ENCODE results near the gene AFF1.

Gene AFF1

GRCh38 chr4:87086143-87086805 is 151.5 kb downstream of the AFF1 start:
- no CpG with 5 or more reads among the region's 12 CpGs for WGBS (ENCODE audit: insufficient coverage, insufficient read length)
- Histone ChIP-seq H3K27me3 (ENCODE audit: control insufficient read depth, insufficient read depth, low read length) (no peaks in the 10 kb centered on the region), H3K27ac (ENCODE audit: low read length) (no peak overlapping the region), H3K4me1 (ENCODE audit: control insufficient read depth, insufficient read depth, low read length) (no peaks in the 10 kb centered on the region), H3K4me3 (ENCODE audit: low read length) (no peak overlapping the region), H3K9me3 (ENCODE audit: control insufficient read depth, insufficient read depth, low read length) (no peaks in the 10 kb centered on the region), H3K36me3 (ENCODE audit: control insufficient read depth, insufficient read depth, low read length) (no peaks in the 10 kb centered on the region; the same call in 1 of the 2 replicates)
- DNase-seq (ENCODE audit: low read depth, low spot score) = no peak

- no peaks in the 10 kb centered on the region for H3K27me3 ChIP-seq (ENCODE audit: control insufficient read depth, insufficient read depth, low read length)
- no CpG with 5 or more reads among the region's 1 CpG for whole genome bisulfite sequencing (ENCODE audit: insufficient coverage, insufficient read length)
- H3K9me3 ChIP-seq (ENCODE audit: control insufficient read depth, insufficient read depth, low read length) = no peaks in the 10 kb centered on the region
- H3K27ac ChIP-seq (ENCODE audit: low read length) = no peak overlapping the region
- no peak for DNase-seq (ENCODE audit: low read depth, low spot score)
- no peaks in the 10 kb centered on the region for H3K4me1 ChIP-seq (ENCODE audit: control insufficient read depth, insufficient read depth, low read length)
- H3K4me3 ChIP-seq (ENCODE audit: low read length) = no peak overlapping the region
- no peaks in the 10 kb centered on the region; the same call in 1 of the 2 replicates for H3K36me3 ChIP-seq (ENCODE audit: control insufficient read depth, insufficient read depth, low read length)
Observed at GRCh38 chr4:87087015-87087414, 152.2 kb downstream of the AFF1 start.

GRCh38 chr4:87087420-87087819 is 152.6 kb downstream of the AFF1 start:
- H3K4me3 ChIP-seq (ENCODE audit: low read length) = no peak overlapping the region
- WGBS (ENCODE audit: insufficient coverage, insufficient read length) = no CpG with 5 or more reads among the region's 1 CpG
- H3K36me3 ChIP-seq (ENCODE audit: control insufficient read depth, insufficient read depth, low read length) = no peaks in the 10 kb centered on the region; the same call in 1 of the 2 replicates
- no peaks in the 10 kb centered on the region for H3K9me3 ChIP-seq (ENCODE audit: control insufficient read depth, insufficient read depth, low read length)
- no peak for DNase-seq (ENCODE audit: low read depth, low spot score)
- no peaks in the 10 kb centered on the region for H3K27me3 ChIP-seq (ENCODE audit: control insufficient read depth, insufficient read depth, low read length)
- no peaks in the 10 kb centered on the region for H3K4me1 ChIP-seq (ENCODE audit: control insufficient read depth, insufficient read depth, low read length)
- no peak overlapping the region for H3K27ac ChIP-seq (ENCODE audit: low read length)

GRCh38 chr4:87088186-87088585 is 153.4 kb downstream of the AFF1 start:
- Histone ChIP-seq H3K9me3 (ENCODE audit: control insufficient read depth, insufficient read depth, low read length) (no peaks in the 10 kb centered on the region), H3K4me3 (ENCODE audit: low read length) (no peak overlapping the region), H3K27me3 (ENCODE audit: control insufficient read depth, insufficient read depth, low read length) (no peaks in the 10 kb centered on the region), H3K4me1 (ENCODE audit: control insufficient read depth, insufficient read depth, low read length) (no peaks in the 10 kb centered on the region), H3K27ac (ENCODE audit: low read length) (no peak overlapping the region), H3K36me3 (ENCODE audit: control insufficient read depth, insufficient read depth, low read length) (no peaks in the 10 kb centered on the region; the same call in 1 of the 2 replicates)
- DNase-seq (ENCODE audit: low read depth, low spot score) = no peak
- no CpG with 5 or more reads among the region's 8 CpGs for WGBS (ENCODE audit: insufficient coverage, insufficient read length)

GRCh38 chr4:87089368-87089767 is 154.6 kb downstream of the AFF1 start:
- no peaks in the 10 kb centered on the region for H3K9me3 ChIP-seq (ENCODE audit: control insufficient read depth, insufficient read depth, low read length)
- no peaks in the 10 kb centered on the region; the same call in 1 of the 2 replicates for H3K36me3 ChIP-seq (ENCODE audit: control insufficient read depth, insufficient read depth, low read length)
- DNase-seq (ENCODE audit: low read depth, low spot score) = no peak
- no peaks in the 10 kb centered on the region for H3K27me3 ChIP-seq (ENCODE audit: control insufficient read depth, insufficient read depth, low read length)
- no peaks in the 10 kb centered on the region for H3K4me1 ChIP-seq (ENCODE audit: control insufficient read depth, insufficient read depth, low read length)
- no CpG with 5 or more reads among the region's 3 CpGs for WGBS (ENCODE audit: insufficient coverage, insufficient read length)
- no peak overlapping the region for H3K27ac ChIP-seq (ENCODE audit: low read length)
- no peak overlapping the region for H3K4me3 ChIP-seq (ENCODE audit: low read length)

GRCh38 chr4:87090305-87090704 is 155.5 kb downstream of the AFF1 start:
- no peaks in the 10 kb centered on the region; the same call in 1 of the 2 replicates for H3K36me3 ChIP-seq (ENCODE audit: control insufficient read depth, insufficient read depth, low read length)
- no peak overlapping the region for H3K27ac ChIP-seq (ENCODE audit: low read length)
- H3K4me3 ChIP-seq (ENCODE audit: low read length) = no peak overlapping the region
- WGBS (ENCODE audit: insufficient coverage, insufficient read length) = no CpG with 5 or more reads among the region's 3 CpGs
- no peaks in the 10 kb centered on the region for H3K27me3 ChIP-seq (ENCODE audit: control insufficient read depth, insufficient read depth, low read length)
- DNase-seq (ENCODE audit: low read depth, low spot score) = no peak
- H3K9me3 ChIP-seq (ENCODE audit: control insufficient read depth, insufficient read depth, low read length) = no peaks in the 10 kb centered on the region
- H3K4me1 ChIP-seq (ENCODE audit: control insufficient read depth, insufficient read depth, low read length) = no peaks in the 10 kb centered on the region

- Histone ChIP-seq H3K36me3 (ENCODE audit: control insufficient read depth, insufficient read depth, low read length) (no peaks in the 10 kb centered on the region; the same call in 1 of the 2 replicates), H3K27ac (ENCODE audit: low read length) (no peak overlapping the region), H3K4me3 (ENCODE audit: low read length) (no peak overlapping the region), H3K27me3 (ENCODE audit: control insufficient read depth, insufficient read depth, low read length) (no peaks in the 10 kb centered on the region), H3K4me1 (ENCODE audit: control insufficient read depth, insufficient read depth, low read length) (no peaks in the 10 kb centered on the region), H3K9me3 (ENCODE audit: control insufficient read depth, insufficient read depth, low read length) (no peaks in the 10 kb centered on the region)
- WGBS (ENCODE audit: insufficient coverage, insufficient read length) = no CpG with 5 or more reads among the region's 4 CpGs
- no peak for DNase-seq (ENCODE audit: low read depth, low spot score)
Observed at GRCh38 chr4:87092389-87093141, 157.8 kb downstream of the AFF1 start.

GRCh38 chr4:87093443-87094123 is 158.8 kb downstream of the AFF1 start:
- no peaks in the 10 kb centered on the region for H3K27me3 ChIP-seq (ENCODE audit: control insufficient read depth, insufficient read depth, low read length)
- WGBS (ENCODE audit: insufficient coverage, insufficient read length) = no CpG with 5 or more reads among the region's 4 CpGs
- H3K36me3 ChIP-seq (ENCODE audit: control insufficient read depth, insufficient read depth, low read length) = no peaks in the 10 kb centered on the region; the same call in 1 of the 2 replicates
- no peaks in the 10 kb centered on the region for H3K9me3 ChIP-seq (ENCODE audit: control insufficient read depth, insufficient read depth, low read length)
- H3K27ac ChIP-seq (ENCODE audit: low read length) = no peak overlapping the region
- no peak for DNase-seq (ENCODE audit: low read depth, low spot score)
- H3K4me3 ChIP-seq (ENCODE audit: low read length) = no peak overlapping the region
- H3K4me1 ChIP-seq (ENCODE audit: control insufficient read depth, insufficient read depth, low read length) = no peaks in the 10 kb centered on the region

- no peaks in the 10 kb centered on the region for H3K4me1 ChIP-seq (ENCODE audit: control insufficient read depth, insufficient read depth, low read length)
- no CpG with 5 or more reads among the region's 4 CpGs for WGBS (ENCODE audit: insufficient coverage, insufficient read length)
- no peaks in the 10 kb centered on the region for H3K9me3 ChIP-seq (ENCODE audit: control insufficient read depth, insufficient read depth, low read length)
- no peaks in the 10 kb centered on the region for H3K27me3 ChIP-seq (ENCODE audit: control insufficient read depth, insufficient read depth, low read length)
- H3K36me3 ChIP-seq (ENCODE audit: control insufficient read depth, insufficient read depth, low read length) = no peaks in the 10 kb centered on the region
- DNase-seq (ENCODE audit: low read depth, low spot score) = no peak
- H3K27ac ChIP-seq (ENCODE audit: low read length) = no peak overlapping the region
- H3K4me3 ChIP-seq (ENCODE audit: low read length) = no peak overlapping the region
Observed at GRCh38 chr4:87097075-87097474, 162.3 kb downstream of the AFF1 start.

- Histone ChIP-seq H3K4me1 (ENCODE audit: control insufficient read depth, insufficient read depth, low read length) (no peaks in the 10 kb centered on the region), H3K4me3 (ENCODE audit: low read length) (no peak overlapping the region), H3K36me3 (ENCODE audit: control insufficient read depth, insufficient read depth, low read length) (no peaks in the 10 kb centered on the region), H3K9me3 (ENCODE audit: control insufficient read depth, insufficient read depth, low read length) (no peaks in the 10 kb centered on the region), H3K27me3 (ENCODE audit: control insufficient read depth, insufficient read depth, low read length) (no peaks in the 10 kb centered on the region), H3K27ac (ENCODE audit: low read length) (no peak overlapping the region)
- DNase-seq (ENCODE audit: low read depth, low spot score) = no peak
- no CpG with 5 or more reads among the region's 1 CpG for WGBS (ENCODE audit: insufficient coverage, insufficient read length)
Observed at GRCh38 chr4:87100168-87100567, 165.4 kb downstream of the AFF1 start.
